ENCODE data around the gene CNOT4.

Gene CNOT4

GRCh38 chr7:135403302-135403701, 106.6 kb downstream of the CNOT4 start:
- DNase-seq (ENCODE audit: low read depth in 3 of 3) = no peak

GRCh38 chr7:135397689-135398088, 112.2 kb downstream of the CNOT4 start:
- DNase-seq (ENCODE audit: low read depth in 3 of 3) = no peak

- DNase-seq (ENCODE audit: low read depth in 3 of 3) = no peak
Observed at GRCh38 chr7:135392701-135393100, 117.2 kb downstream of the CNOT4 start.

DNA sequence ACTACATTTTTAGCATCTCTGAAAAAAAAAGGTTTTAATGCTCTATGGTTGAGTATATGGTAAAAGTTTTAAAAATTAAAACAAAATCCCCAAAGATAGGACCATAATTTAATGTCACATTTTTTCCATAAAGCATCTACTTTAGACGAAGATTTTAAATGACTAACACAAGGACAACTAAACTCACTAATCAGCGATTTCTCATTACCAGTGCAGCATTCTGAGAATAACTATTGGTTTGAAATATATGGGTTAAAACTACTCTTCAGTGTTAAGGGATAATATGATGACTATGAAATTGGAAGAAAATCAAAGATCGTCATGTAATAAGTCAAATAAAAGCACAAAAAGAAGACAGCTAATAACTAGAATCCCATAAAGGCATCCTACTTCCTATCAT, 118.4 kb downstream of the CNOT4 start:
- no peak for DNase-seq (ENCODE audit: low read depth in 3 of 3)

GRCh38 chr7:135390829-135391228, 119.1 kb downstream of the CNOT4 start:
- no peak for DNase-seq (ENCODE audit: low read depth in 3 of 3)

DNA sequence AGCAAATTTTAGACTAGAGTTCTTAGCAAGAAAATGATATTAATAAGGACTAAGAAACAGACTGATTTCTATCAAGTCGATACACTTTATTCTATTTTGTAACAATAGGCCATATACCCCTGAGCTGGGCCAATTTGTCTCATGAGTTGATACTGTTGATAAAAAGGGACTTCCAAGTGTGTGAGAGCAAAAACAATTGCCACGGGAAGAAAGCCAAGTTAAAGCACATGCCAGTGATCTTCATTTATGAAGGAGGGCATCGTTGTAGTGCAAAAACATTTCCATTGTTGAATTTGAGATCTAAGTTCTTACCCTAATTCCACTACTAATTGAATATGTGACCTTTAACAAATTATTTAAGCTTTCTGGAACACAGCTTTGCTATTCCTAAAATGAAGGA, 119.9 kb downstream of the CNOT4 start:
- no peak for DNase-seq (ENCODE audit: low read depth in 3 of 3)

- DNase-seq (ENCODE audit: low read depth in 3 of 3) = no peak
Observed at GRCh38 chr7:135388616-135389015, 121.3 kb downstream of the CNOT4 start.

- no peak for DNase-seq (ENCODE audit: low read depth in 3 of 3)
Observed at GRCh38 chr7:135386776-135387175, 123.1 kb downstream of the CNOT4 start.

DNA sequence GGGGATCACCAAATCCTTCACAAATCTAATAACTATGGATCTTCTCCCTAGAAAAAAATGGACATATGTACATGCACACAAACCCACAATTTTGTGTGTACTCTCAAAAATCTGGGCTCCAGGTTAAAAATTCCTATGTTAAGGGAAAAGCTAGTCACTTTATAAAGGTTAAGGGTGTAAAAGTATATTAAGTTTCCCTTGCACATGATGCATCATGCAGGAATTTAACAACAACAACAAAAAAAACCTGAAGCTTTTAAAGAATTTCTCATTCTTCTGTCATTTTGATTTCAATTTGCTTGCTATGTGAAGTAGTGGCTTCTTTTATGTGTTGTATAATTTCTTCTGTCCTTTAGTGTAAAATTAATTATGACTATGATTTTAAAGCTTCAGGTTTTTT, 123.7 kb downstream of the CNOT4 start:
- DNase-seq (ENCODE audit: low read depth in 3 of 3) = no peak

GRCh38 chr7:135385209-135385608, 124.7 kb downstream of the CNOT4 start:
- no peak for DNase-seq (ENCODE audit: low read depth in 3 of 3)

- no peak for DNase-seq (ENCODE audit: low read depth in 3 of 3)
Observed at GRCh38 chr7:135383525-135384175, 126.3 kb downstream of the CNOT4 start.

DNA sequence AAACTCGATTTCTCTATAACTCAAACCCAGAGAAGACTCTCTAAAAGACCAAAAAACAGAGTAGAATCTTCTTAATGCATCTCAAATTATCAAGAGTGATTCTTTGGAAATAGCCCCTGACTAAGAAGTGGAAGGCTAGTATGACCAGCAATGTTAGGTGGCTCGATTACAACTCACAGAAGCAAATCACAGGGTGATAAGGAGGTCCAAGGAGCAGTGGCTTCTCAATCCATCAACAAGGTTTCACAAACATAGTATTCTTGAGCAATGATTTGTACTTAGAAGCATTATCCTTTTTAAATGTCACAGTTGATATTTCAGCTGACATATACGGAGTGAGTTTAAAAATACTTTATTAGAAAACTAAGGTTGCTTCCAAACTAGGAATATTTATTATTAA, 127.7 kb downstream of the CNOT4 start:
- no peak for DNase-seq (ENCODE audit: low read depth in 3 of 3)

DNA sequence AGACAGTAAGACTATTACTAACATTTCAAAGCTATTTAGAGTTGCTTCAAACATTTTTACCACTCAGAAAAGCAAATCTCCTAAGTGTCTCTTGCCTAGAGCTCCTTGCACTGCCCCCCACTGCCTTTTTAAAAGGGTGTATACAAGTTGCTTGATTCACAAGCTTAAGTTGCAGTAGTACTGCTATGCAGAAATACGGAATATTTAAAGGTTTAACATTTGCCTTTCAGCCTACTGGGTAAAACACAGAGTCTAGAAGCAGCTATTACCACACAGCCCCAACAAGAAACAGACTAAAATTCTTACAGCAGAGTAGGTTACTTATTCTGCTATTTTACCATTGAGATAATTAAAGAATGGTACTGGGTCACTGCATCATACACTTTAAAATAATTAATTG, 128.5 kb downstream of the CNOT4 start:
- DNase-seq (ENCODE audit: low read depth in 3 of 3) = no peak

DNA sequence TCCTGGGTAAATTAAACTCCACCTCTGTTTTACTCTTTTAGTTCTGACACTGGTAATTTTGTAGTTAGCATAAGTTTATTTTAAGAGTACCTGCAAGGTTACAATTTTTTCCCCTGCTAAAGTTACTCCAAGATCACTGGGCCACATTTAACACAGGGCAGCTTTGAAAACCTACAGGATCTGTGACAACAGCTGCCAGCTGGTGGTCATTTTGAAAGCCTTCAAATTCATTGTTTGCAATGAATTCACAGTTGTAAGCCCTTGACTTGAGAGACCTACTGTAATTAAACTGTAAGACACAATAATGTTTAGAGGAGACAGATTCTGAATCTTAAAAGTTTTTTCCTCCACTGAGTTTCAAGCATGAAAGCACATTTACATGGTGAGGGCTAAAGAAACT, 129.6 kb downstream of the CNOT4 start:
- no peak for DNase-seq (ENCODE audit: low read depth in 3 of 3)

- DNase-seq (ENCODE audit: low read depth in 3 of 3) = no peak
Observed at GRCh38 chr7:135377171-135377570, 132.7 kb downstream of the CNOT4 start.

GRCh38 chr7:135375908-135376699, 133.8 kb downstream of the CNOT4 start:
- no peak for DNase-seq (ENCODE audit: low read depth in 3 of 3)

- DNase-seq (ENCODE audit: low read depth in 3 of 3) = no peak
Observed at GRCh38 chr7:135374736-135375135, 135.2 kb downstream of the CNOT4 start.

GRCh38 chr7:135372222-135372621, 137.7 kb downstream of the CNOT4 start:
- DNase-seq (ENCODE audit: low read depth in 3 of 3) = no peak

- DNase-seq (ENCODE audit: low read depth in 3 of 3) = no peak
Observed at GRCh38 chr7:135370656-135371055, 139.2 kb downstream of the CNOT4 start.

GRCh38 chr7:135369405-135369804, 140.5 kb downstream of the CNOT4 start:
- no peak for DNase-seq (ENCODE audit: low read depth in 3 of 3)

DNA sequence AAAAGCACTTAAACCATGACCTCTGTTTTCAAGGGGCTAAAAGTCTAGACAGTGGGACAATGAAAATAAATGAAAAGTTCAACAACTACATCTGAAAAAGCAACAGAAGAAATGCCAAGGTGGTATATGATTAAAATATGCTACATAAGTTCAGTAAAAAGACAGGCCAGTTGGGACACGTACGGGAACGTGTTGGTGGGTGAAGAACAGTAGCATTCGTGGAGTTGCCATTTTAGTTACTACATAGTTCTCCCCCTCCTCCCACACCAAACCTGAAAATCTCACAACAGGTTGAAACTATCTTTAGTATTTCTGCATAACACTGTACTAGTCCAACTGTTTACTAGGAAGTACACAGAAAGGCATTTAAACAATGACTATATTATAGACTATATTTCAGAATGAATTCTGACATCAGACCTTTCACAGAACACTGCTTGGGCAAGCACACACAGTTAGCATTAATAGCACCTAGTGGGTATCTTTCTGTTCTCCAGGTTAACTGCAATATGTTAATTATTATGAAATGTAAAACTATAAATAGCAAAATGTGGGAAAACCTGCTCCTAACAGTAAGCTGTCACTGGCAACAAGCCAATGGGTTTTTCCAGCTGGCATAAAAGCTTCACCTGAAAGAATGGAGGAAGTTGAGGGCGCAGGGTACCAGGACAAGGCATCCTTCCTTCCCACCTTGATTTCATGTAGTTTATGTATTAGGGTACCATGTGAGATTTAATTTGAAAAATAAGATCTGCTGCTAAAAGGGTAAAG, 141.3 kb downstream of the CNOT4 start:
- DNase-seq (ENCODE audit: low read depth in 3 of 3) = no peak

- no peak for DNase-seq (ENCODE audit: low read depth in 3 of 3)
Observed at GRCh38 chr7:135366843-135367508, 142.9 kb downstream of the CNOT4 start.

All from stimulated activated CD4-positive, alpha-beta T cell treated with anti-CD3 and anti-CD28 coated beads, TNF-alpha, amount 100 ng/mL, for 4 hours (primary cell).